PC-3 (cell line): ENCODE results near the gene CDHR5.

Experiments
- EZH2 ChIP-seq: fragments of 300-600 bp; sonication (generic); IDR thresholded peaks from one replicate; pipeline ENCODE4 v1.6.1; 2017; ENCODE audit warnings: antibody characterized with exemption, mild to moderate bottlenecking, low read length; ENCODE audit not compliant: unreplicated experiment
- EZH2phosphoT487 ChIP-seq: fragments of 300-600 bp; sonication (generic); IDR thresholded peaks from 2 replicates; pipeline ENCODE4 v1.6.1; 2018; ENCODE audit warnings: mild to moderate bottlenecking, antibody characterized with exemption, low read length, borderline replicate concordance
- TF ChIP-seq, protein P1 (sequence below): fragments of 300-600 bp; sonication (generic); conservative IDR thresholded peaks from 2 replicates; pipeline ENCODE4 v1.5.1; 2017; ENCODE audit warnings: antibody characterized with exemption, low read depth, mild to moderate bottlenecking, low read length

GRCh38 chr11:611001-611996 is 13.5 kb downstream of the CDHR5 start:
- TF ChIP-seq, protein P1, sequence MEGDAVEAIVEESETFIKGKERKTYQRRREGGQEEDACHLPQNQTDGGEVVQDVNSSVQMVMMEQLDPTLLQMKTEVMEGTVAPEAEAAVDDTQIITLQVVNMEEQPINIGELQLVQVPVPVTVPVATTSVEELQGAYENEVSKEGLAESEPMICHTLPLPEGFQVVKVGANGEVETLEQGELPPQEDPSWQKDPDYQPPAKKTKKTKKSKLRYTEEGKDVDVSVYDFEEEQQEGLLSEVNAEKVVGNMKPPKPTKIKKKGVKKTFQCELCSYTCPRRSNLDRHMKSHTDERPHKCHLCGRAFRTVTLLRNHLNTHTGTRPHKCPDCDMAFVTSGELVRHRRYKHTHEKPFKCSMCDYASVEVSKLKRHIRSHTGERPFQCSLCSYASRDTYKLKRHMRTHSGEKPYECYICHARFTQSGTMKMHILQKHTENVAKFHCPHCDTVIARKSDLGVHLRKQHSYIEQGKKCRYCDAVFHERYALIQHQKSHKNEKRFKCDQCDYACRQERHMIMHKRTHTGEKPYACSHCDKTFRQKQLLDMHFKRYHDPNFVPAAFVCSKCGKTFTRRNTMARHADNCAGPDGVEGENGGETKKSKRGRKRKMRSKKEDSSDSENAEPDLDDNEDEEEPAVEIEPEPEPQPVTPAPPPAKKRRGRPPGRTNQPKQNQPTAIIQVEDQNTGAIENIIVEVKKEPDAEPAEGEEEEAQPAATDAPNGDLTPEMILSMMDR: no peak
- TF ChIP-seq EZH2 (no peak), EZH2phosphoT487 (no peak)
